ENCODE results near the gene KDM3B. TPM values are rescaled to one million over a fixed set of nuclear protein-coding genes. Genes with fewer than 3 reads are reported as not detected.
A peak's percentile ranks its signal among the peaks of the same experiment; 100 is the strongest.

The KDM3B gene
- total RNA-seq, 6 experiments from 2014 or later, result 13.7 to 19.7 (median 18.3) TPM

DNA sequence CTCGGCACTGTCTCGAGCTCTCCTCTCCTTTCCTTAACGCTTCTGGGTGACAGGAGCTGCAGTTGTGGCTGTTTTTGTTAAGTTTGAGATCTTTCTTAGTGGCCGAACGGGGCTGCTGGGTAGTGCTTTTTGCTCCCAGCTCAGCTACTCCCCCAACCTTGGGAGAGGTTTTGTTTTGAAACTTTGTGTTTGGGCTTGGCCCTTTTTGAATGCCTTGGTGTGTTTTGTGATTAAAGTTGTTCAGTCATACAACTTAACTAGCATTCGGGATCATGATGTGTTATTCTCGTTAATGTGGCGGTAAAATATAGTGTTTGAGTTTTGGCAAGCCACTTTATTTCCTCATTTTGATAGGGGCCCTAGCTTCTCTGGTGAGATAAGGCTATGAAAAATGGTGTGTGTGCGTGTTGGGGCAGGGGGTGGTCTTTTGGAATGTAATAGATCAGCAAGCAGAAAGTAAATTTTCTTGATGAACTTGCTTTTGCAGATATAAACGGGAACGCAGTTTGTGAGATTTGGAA lies 1.1 kb downstream of the KDM3B start:
- TF ChIP-seq, protein P1, sequence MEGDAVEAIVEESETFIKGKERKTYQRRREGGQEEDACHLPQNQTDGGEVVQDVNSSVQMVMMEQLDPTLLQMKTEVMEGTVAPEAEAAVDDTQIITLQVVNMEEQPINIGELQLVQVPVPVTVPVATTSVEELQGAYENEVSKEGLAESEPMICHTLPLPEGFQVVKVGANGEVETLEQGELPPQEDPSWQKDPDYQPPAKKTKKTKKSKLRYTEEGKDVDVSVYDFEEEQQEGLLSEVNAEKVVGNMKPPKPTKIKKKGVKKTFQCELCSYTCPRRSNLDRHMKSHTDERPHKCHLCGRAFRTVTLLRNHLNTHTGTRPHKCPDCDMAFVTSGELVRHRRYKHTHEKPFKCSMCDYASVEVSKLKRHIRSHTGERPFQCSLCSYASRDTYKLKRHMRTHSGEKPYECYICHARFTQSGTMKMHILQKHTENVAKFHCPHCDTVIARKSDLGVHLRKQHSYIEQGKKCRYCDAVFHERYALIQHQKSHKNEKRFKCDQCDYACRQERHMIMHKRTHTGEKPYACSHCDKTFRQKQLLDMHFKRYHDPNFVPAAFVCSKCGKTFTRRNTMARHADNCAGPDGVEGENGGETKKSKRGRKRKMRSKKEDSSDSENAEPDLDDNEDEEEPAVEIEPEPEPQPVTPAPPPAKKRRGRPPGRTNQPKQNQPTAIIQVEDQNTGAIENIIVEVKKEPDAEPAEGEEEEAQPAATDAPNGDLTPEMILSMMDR (IDR thresholded peaks at IDR 0.05), result no peak
- TF ChIP-seq POLR2A (IDR thresholded peaks at IDR 0.05), result no peak

DNA sequence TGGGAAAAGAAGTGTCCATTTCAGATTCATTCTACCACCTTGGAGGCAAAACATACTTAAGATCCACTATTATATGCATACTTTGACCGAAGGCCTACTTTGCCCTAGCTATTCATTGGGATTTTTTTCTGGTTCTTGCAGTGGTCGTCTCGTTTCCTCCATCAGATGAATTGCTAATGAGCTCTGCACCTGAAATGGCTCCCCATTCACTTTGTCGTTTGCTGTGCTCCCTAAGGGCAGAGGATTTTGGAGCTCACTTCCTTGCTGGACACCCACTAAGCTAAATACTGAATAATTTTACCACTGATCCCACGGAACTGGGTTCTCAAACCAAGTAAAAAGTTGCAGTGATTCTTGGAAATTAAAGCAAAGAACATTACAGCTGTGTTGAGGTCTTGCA lies 1.9 kb downstream of the KDM3B start:
- Histone ChIP-seq H3K36me3 (no peaks in the 10 kb centered on the region), H3K4me3 (peak overlapping the region; percentile 86 to 96 (median 95)), H3K4me1 (peaks cover 0 to 20% (median 4%) of the 10 kb centered on the region in 4 donors), H3K27me3 (no peaks in the 10 kb centered on the region), H3K27ac (peak overlapping the region in 2 of 3 donors; percentile 85 to 97), H3K9me3 (no peaks in the 10 kb centered on the region)
- DNase-seq (no peak), ATAC-seq (no peak)
- 25% methylated on average over 5 of the region's 5 CpGs for WGBS (ENCODE audit: insufficient coverage, low coverage, low lambda C conversion rate, missing lambda C conversion rate)
- TF ChIP-seq POLR2A (IDR thresholded peaks at IDR 0.05), result no peak
- TF ChIP-seq, protein P1 (IDR thresholded peaks at IDR 0.05), result no peak
- intact Hi-C loops (cut with DNase I), result no loop called here

More for the DNA sequence above, 1.1 kb downstream of the KDM3B start:
- no peaks in the 10 kb centered on the region for H3K27me3 ChIP-seq
- no peak for DNase-seq
- peak overlapping the region; percentile 85 to 97 (median 95) for H3K27ac ChIP-seq
- peaks cover 0 to 20% (median 4%) of the 10 kb centered on the region in 4 donors for H3K4me1 ChIP-seq
- H3K4me3 ChIP-seq, result peak overlapping the region; percentile 86 to 96 (median 95)
- intact Hi-C loops (cut with DNase I), result no loop called here
- H3K36me3 ChIP-seq, result no peaks in the 10 kb centered on the region
- WGBS (ENCODE audit: insufficient coverage, low coverage, low lambda C conversion rate, missing lambda C conversion rate), result 0% methylated on average over 10 of the region's 11 CpGs
- no peaks in the 10 kb centered on the region for H3K9me3 ChIP-seq
- ATAC-seq, result peak in 2 of 4 donors; percentile 4 to 36

DNA sequence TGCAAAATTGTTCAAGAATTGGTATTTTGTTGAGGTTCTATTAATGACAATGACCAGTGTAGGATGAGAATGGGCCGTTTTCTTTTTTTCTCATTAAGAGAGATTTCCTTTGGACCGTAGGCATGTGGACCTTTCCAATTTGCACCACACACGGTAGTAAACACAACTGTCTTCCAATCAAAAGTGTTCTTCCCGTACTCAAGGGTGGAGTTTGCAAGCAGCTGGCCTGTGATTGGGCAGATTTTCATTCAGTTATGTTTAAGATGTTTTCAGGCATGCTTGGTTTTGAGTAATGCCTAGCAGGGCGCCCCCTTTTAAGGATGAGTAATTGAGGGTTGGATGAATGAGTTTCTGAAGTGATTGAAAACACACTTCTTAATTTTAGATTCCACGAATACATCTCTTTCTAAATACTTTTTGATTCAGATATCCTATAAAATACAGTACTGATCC lies 2.5 kb downstream of the KDM3B start:
- Histone ChIP-seq H3K4me3 (no peak overlapping the region), H3K27ac (no peak overlapping the region)

DNA sequence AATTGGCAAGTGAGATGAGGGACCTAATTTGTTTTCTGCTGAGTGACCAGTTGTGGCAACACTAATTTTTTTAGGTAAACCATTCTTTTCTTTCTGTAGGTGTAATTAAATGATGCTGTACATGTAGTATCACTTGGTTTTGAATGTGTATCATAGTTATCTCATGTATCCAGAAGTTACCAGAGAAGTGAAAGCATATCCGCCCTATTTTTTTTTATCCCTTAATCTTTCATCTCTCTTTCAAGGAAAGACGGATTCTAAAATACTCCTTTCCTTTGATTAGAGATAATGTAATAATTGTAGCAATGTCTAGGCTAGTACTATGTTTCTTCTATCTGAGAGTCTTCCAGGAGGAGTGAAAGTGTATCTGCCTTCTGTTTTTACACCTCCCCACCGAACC lies 7.1 kb downstream of the KDM3B start:
- intact Hi-C loops (cut with DNase I), result no loop called here
- Histone ChIP-seq H3K27me3 (no peaks in the 10 kb centered on the region), H3K9me3 (no peaks in the 10 kb centered on the region), H3K36me3 (no peaks in the 10 kb centered on the region), H3K4me3 (no peak overlapping the region), H3K4me1 (peaks cover 0 to 13% (median 1%) of the 10 kb centered on the region in 4 donors), H3K27ac (no peak overlapping the region)
- 73% methylated on average over 3 of the region's 3 CpGs for WGBS (ENCODE audit: insufficient coverage, low coverage, low lambda C conversion rate, missing lambda C conversion rate)
- no peak for ATAC-seq
- TF ChIP-seq, protein P1 (IDR thresholded peaks at IDR 0.05), result no peak
- TF ChIP-seq POLR2A (IDR thresholded peaks at IDR 0.05), result no peak
- no peak for DNase-seq

More for the DNA sequence above, 2.5 kb downstream of the KDM3B start:
- Histone ChIP-seq H3K9me3 (no peaks in the 10 kb centered on the region), H3K27me3 (no peaks in the 10 kb centered on the region), H3K36me3 (no peaks in the 10 kb centered on the region), H3K4me1 (peaks cover 0 to 20% (median 4%) of the 10 kb centered on the region in 4 donors)
- ATAC-seq (no peak), DNase-seq (no peak)
- WGBS (ENCODE audit: insufficient coverage, low coverage, low lambda C conversion rate, missing lambda C conversion rate), result 41% methylated on average over 6 of the region's 6 CpGs
- intact Hi-C loops (cut with DNase I), result no loop called here
- TF ChIP-seq, protein P1 (IDR thresholded peaks at IDR 0.05), result no peak
- TF ChIP-seq POLR2A (IDR thresholded peaks at IDR 0.05), result no peak
